Thymus (tissue), 2 donors: Measurements from ENCODE around the gene LCN10. TPM values are rescaled to one million over a fixed set of nuclear protein-coding genes. Genes with fewer than 3 reads are reported as not detected.

ENCODE experiments used
- polyA plus RNA-seq: library from polyadenylated mRNA; stranded (reverse); fragments of 200-250 nt; gene quantifications from one replicate; pipeline ENCODE4 v1.2.3, GENCODE V29; 2013
- total RNA-seq: library from RNA; stranded (reverse); fragments of 120-200 nt; gene quantifications from one replicate; pipeline ENCODE4 v1.2.4, GENCODE V29; 2013
- donor health status: healthy.

LCN10 gene
- total and polyA plus RNA-seq, 2 donors = 1.2 to 12.5 TPM

Other genes with a start within 250 kb of the LCN10 start
- gene NOTCH1, start 196.9 kb downstream of the LCN10 start, total RNA-seq = 14.9 TPM
- gene NOTCH1, start 196.9 kb downstream of the LCN10 start, polyA plus RNA-seq = 15.9 TPM
- 18.1 TPM for gene EGFL7, start 80.0 kb downstream of the LCN10 start, total RNA-seq
- gene EGFL7, start 80.0 kb downstream of the LCN10 start, polyA plus RNA-seq = 118 TPM
- gene AGPAT2, start 55.5 kb downstream of the LCN10 start, total RNA-seq = 8.2 TPM
- 28.8 TPM for gene AGPAT2, start 55.5 kb downstream of the LCN10 start, polyA plus RNA-seq
- 10.1 TPM for gene DIPK1B, start 30.4 kb downstream of the LCN10 start, total RNA-seq
- 6.8 TPM for gene DIPK1B, start 30.4 kb downstream of the LCN10 start, polyA plus RNA-seq
- gene LCN6, start 5.6 kb upstream of the LCN10 start, total RNA-seq = not detected
- 7.1 TPM for gene LCN6, start 5.6 kb upstream of the LCN10 start, polyA plus RNA-seq
- gene LCN8, start 15.3 kb upstream of the LCN10 start, total RNA-seq = not detected
- 0.02 TPM for gene LCN8, start 15.3 kb upstream of the LCN10 start, polyA plus RNA-seq
- gene LCN15, start 21.6 kb upstream of the LCN10 start, total RNA-seq = 0.05 TPM
- 0.43 TPM for gene LCN15, start 21.6 kb upstream of the LCN10 start, polyA plus RNA-seq
- 81.0 TPM for gene TMEM141, start 48.4 kb upstream of the LCN10 start, total RNA-seq
- gene TMEM141, start 48.4 kb upstream of the LCN10 start, polyA plus RNA-seq = 81.0 TPM
- gene CCDC183, start 53.4 kb upstream of the LCN10 start, total RNA-seq = 3.2 TPM
- 5.0 TPM for gene CCDC183, start 53.4 kb upstream of the LCN10 start, polyA plus RNA-seq
- 43.4 TPM for gene RABL6, start 65.0 kb upstream of the LCN10 start, total RNA-seq
- 55.1 TPM for gene RABL6, start 65.0 kb upstream of the LCN10 start, polyA plus RNA-seq
- 0.42 TPM for gene AJM1, start 99.5 kb upstream of the LCN10 start, total RNA-seq
- gene AJM1, start 99.5 kb upstream of the LCN10 start, polyA plus RNA-seq = 1.8 TPM
- gene PHPT1, start 106.5 kb upstream of the LCN10 start, total RNA-seq = 66.5 TPM
- 85.7 TPM for gene PHPT1, start 106.5 kb upstream of the LCN10 start, polyA plus RNA-seq
- gene MAMDC4, start 109.4 kb upstream of the LCN10 start, total RNA-seq = 1.3 TPM
- 14.0 TPM for gene MAMDC4, start 109.4 kb upstream of the LCN10 start, polyA plus RNA-seq
- 410 TPM for gene EDF1, start 123.4 kb upstream of the LCN10 start, total RNA-seq
- 407 TPM for gene EDF1, start 123.4 kb upstream of the LCN10 start, polyA plus RNA-seq
- gene TRAF2, start 143.6 kb upstream of the LCN10 start, total RNA-seq = 12.8 TPM
- 18.8 TPM for gene TRAF2, start 143.6 kb upstream of the LCN10 start, polyA plus RNA-seq
- 101 TPM for gene FBXW5, start 201.8 kb upstream of the LCN10 start, total RNA-seq
- 162 TPM for gene FBXW5, start 201.8 kb upstream of the LCN10 start, polyA plus RNA-seq
- 2.2 TPM for gene C8G, start 202.3 kb upstream of the LCN10 start, total RNA-seq
- gene C8G, start 202.3 kb upstream of the LCN10 start, polyA plus RNA-seq = 6.5 TPM
- 4.2 TPM for gene LCN12, start 209.3 kb upstream of the LCN10 start, total RNA-seq
- gene LCN12, start 209.3 kb upstream of the LCN10 start, polyA plus RNA-seq = 14.4 TPM
- gene PTGDS, start 234.6 kb upstream of the LCN10 start, total RNA-seq = 5.0 TPM
- 137 TPM for gene PTGDS, start 234.6 kb upstream of the LCN10 start, polyA plus RNA-seq
- gene LCNL1, start 240.1 kb upstream of the LCN10 start, total RNA-seq = 0.19 TPM
- 5.0 TPM for gene LCNL1, start 240.1 kb upstream of the LCN10 start, polyA plus RNA-seq
- gene PAXX, start 249.5 kb upstream of the LCN10 start, total RNA-seq = 68.9 TPM
- gene PAXX, start 249.5 kb upstream of the LCN10 start, polyA plus RNA-seq = 431 TPM